HepG2 (cell line): ENCODE measurements around the gene TADA2B. TPM values are rescaled to one million over a fixed set of nuclear protein-coding genes. Genes with fewer than 3 reads are reported as not detected.

Experiments used
- DR1 ChIP-seq: sonication (generic); formaldehyde crosslinking; IDR thresholded peaks from 2 replicates; pipeline ENCODE4 v1.8.0; 2021; ENCODE audit warnings: mild to moderate bottlenecking, missing genetic modification reagents, inconsistent platforms
- FOXC1 ChIP-seq: sonication (generic); formaldehyde crosslinking; IDR thresholded peaks from 2 replicates; pipeline ENCODE4 v1.8.0; 2022; ENCODE audit warnings: mild to moderate bottlenecking, missing genetic modification reagents, borderline replicate concordance
- FOXK1 ChIP-seq: sonication (generic); formaldehyde crosslinking; IDR thresholded peaks from 2 replicates; pipeline ENCODE4 v1.4.0; 2020; ENCODE audit warnings: low read depth, missing genetic modification reagents, borderline replicate concordance
- HNRNPL ChIP-seq: fragments of 200-400 bp; formaldehyde crosslinking; IDR thresholded peaks from 2 replicates; pipeline ENCODE4 v1.6.1; 2017; ENCODE audit warnings: mild to moderate bottlenecking, low read depth, low read length
- NCOR1 ChIP-seq: fragments of 200-600 bp; sonication (generic); IDR thresholded peaks from 2 replicates; pipeline ENCODE4 v1.7.0; 2017; ENCODE audit warnings: antibody characterized with exemption, low read length, borderline replicate concordance
- NR2F6 ChIP-seq, 2 experiments: IDR thresholded peaks; 2 replicates each; pipeline ENCODE4 v1.6.1; 2016; ENCODE audit warnings: antibody characterized with exemption in 1 of 2, mild to moderate bottlenecking in 1 of 2
- SRSF1 ChIP-seq: fragments of 200-400 bp; formaldehyde crosslinking; optimal IDR thresholded peaks from 2 replicates; pipeline ENCODE3; 2017; ENCODE audit warnings: mild to moderate bottlenecking, low read depth, low read length, moderate library complexity
- STAG1 ChIP-seq: sonication (generic); formaldehyde crosslinking; IDR thresholded peaks from 2 replicates; pipeline ENCODE4 v1.4.0; 2020; ENCODE audit warnings: missing genetic modification reagents
- ZNF101 ChIP-seq: sonication (generic); formaldehyde crosslinking; IDR thresholded peaks from 2 replicates; pipeline ENCODE4 v1.4.0; 2020; ENCODE audit warnings: mild to moderate bottlenecking, low read depth, missing genetic modification reagents, borderline replicate concordance
- ZNF20 ChIP-seq: sonication (generic); formaldehyde crosslinking; IDR thresholded peaks from 2 replicates; pipeline ENCODE4 v1.4.0; 2020; ENCODE audit warnings: mild to moderate bottlenecking, moderate library complexity, missing genetic modification reagents
- ZNF292 ChIP-seq: sonication (generic); formaldehyde crosslinking; IDR thresholded peaks from 2 replicates; pipeline ENCODE4 v1.8.1; 2022; ENCODE audit warnings: mild to moderate bottlenecking, low read depth, missing genetic modification reagents, borderline replicate concordance
- ZNF891 ChIP-seq: sonication (generic); formaldehyde crosslinking; IDR thresholded peaks from 2 replicates; pipeline ENCODE4 v1.5.0; 2020; ENCODE audit warnings: mild to moderate bottlenecking, missing genetic modification reagents
- polyA plus RNA-seq, 8 experiments: library from polyadenylated mRNA; depleted of rRNA in 3 of 8; stranded (reverse) in 7 of 8; unstranded in 1 of 8; fragments of >200 nt; fragmentation: Illumina TruSeq in 4 of 8; extraction: Trizol in 4 of 8; gene quantifications; 2 replicates each; pipeline versions ENCODE4 v1.2.1 to v1.2.3, GENCODE V29; 2011 to 2016; ENCODE audit warnings: low read depth in 4 of 8, missing spikeins in 1 of 8, mixed read lengths in 1 of 8; ENCODE audit not compliant: insufficient read depth in 1 of 8
- total RNA-seq, 5 experiments: library from RNA; depleted of rRNA; stranded (reverse); fragments of >200 nt; fragmentation: Illumina TruSeq; extraction: Trizol; gene quantifications; 2 replicates each; pipeline ENCODE4 v1.2.3, GENCODE V29; 2016; ENCODE audit warnings: low read depth in 1 of 5
- TF ChIP-seq, protein P1 (sequence below): sonication (generic); formaldehyde crosslinking; conservative IDR thresholded peaks from 2 replicates; pipeline ENCODE4 v1.8.0; 2022; ENCODE audit warnings: low read depth, missing genetic modification reagents
- TF ChIP-seq, protein P2 (sequence below): sonication (generic); formaldehyde crosslinking; IDR thresholded peaks from 2 replicates; pipeline ENCODE4 v1.4.0; 2020; ENCODE audit warnings: mild to moderate bottlenecking, missing genetic modification reagents, borderline replicate concordance
- TF ChIP-seq, protein P3 (sequence below), 2 experiments: sonication (generic) in 1 of 2; formaldehyde crosslinking in 1 of 2; IDR thresholded peaks; 2 replicates each; pipeline versions ENCODE4 v1.6.1 to v1.9.0; 2014 to 2022; ENCODE audit warnings: antibody characterized with exemption in 1 of 2, borderline replicate concordance in 1 of 2, inconsistent platforms in 1 of 2, low read depth in 1 of 2, missing genetic modification reagents in 1 of 2
- TF ChIP-seq, protein P4 (sequence below): sonication (generic); formaldehyde crosslinking; IDR thresholded peaks from 2 replicates; pipeline ENCODE4 v1.4.0; 2020; ENCODE audit warnings: missing genetic modification reagents

The TADA2B gene
- total and polyA plus RNA-seq, 2 of the 13 experiments (the other 11 are each of a cell fraction or from before 2014, with no cell fraction given): 4.6 to 8.9 TPM

DNA sequence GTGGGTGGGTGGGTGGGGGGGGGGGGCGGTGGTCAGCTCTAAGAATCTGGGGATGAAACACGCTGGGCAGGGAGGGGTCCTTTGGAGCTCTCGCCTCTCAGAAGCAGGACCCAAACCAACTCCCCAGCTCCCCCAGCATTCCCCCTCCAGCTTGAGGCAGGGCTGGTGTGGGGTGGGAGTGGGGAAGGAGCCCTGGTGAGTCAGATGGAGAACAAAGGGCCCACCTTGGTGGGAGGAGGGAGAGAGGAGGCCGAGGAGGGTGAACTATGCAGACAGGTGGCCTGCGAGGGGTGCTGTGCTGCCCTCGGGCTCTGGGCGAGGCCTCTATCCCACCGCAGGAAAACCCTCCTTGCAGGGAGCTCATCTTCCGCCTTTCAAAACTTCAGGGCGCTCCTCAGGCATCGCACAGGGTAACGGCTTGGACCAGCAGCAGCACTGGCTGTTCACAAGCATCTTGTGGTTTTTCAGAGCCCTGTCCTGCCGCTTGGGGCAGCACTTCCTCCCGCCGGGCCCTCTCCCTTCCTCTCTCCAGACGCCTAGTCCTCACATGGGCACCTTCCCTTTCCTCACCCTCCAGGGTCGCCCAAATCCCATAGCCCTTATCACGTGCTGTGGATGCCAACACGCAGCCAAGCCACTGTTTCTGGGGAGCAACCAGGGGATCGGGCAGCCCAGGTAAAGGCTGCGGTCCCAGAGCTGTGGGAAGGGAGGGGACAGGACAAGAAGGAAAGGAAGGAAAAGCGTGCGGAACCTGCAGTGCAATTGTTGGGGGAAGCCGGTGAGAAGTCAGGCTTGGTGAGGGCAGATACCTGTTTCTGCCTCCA lies 58.7 kb downstream of the TADA2B start (continued):
- TF ChIP-seq NR2F6 (IDR thresholded peaks at IDR 0.05): no peak
- TF ChIP-seq NR2F6 (CRISPR knock-in tag; IDR thresholded peaks at IDR 0.05): no peak
- TF ChIP-seq, protein P1, sequence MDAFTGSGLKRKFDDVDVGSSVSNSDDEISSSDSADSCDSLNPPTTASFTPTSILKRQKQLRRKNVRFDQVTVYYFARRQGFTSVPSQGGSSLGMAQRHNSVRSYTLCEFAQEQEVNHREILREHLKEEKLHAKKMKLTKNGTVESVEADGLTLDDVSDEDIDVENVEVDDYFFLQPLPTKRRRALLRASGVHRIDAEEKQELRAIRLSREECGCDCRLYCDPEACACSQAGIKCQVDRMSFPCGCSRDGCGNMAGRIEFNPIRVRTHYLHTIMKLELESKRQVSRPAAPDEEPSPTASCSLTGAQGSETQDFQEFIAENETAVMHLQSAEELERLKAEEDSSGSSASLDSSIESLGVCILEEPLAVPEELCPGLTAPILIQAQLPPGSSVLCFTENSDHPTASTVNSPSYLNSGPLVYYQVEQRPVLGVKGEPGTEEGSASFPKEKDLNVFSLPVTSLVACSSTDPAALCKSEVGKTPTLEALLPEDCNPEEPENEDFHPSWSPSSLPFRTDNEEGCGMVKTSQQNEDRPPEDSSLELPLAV: no peak
- TF ChIP-seq FOXC1 (CRISPR knock-in tag): no peak
- TF ChIP-seq, protein P2, sequence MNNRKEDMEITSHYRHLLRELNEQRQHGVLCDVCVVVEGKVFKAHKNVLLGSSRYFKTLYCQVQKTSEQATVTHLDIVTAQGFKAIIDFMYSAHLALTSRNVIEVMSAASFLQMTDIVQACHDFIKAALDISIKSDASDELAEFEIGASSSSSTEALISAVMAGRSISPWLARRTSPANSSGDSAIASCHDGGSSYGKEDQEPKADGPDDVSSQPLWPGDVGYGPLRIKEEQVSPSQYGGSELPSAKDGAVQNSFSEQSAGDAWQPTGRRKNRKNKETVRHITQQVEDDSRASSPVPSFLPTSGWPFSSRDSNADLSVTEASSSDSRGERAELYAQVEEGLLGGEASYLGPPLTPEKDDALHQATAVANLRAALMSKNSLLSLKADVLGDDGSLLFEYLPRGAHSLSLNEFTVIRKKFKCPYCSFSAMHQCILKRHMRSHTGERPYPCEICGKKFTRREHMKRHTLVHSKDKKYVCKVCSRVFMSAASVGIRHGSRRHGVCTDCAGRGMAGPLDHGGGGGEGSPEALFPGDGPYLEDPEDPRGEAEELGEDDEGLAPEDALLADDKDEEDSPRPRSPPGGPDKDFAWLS (CRISPR knock-in tag): no peak
- TF ChIP-seq ZNF292 (CRISPR knock-in tag): peak; percentile 68; the same call in 1 of the 2 replicates
- TF ChIP-seq ZNF20: no peak
- no peak for TF ChIP-seq FOXK1
- TF ChIP-seq DR1 (CRISPR knock-in tag): no peak
- TF ChIP-seq ZNF891 (CRISPR knock-in tag): peak; percentile 82; the same call in 1 of the 2 replicates
- TF ChIP-seq HNRNPL: peak; percentile 67; the same call in 1 of the 2 replicates
- TF ChIP-seq ZNF101 (CRISPR knock-in tag): no peak
- TF ChIP-seq SRSF1: no peak
- TF ChIP-seq STAG1: peak; percentile 60
- no peak for TF ChIP-seq NCOR1
- TF ChIP-seq, protein P3, sequence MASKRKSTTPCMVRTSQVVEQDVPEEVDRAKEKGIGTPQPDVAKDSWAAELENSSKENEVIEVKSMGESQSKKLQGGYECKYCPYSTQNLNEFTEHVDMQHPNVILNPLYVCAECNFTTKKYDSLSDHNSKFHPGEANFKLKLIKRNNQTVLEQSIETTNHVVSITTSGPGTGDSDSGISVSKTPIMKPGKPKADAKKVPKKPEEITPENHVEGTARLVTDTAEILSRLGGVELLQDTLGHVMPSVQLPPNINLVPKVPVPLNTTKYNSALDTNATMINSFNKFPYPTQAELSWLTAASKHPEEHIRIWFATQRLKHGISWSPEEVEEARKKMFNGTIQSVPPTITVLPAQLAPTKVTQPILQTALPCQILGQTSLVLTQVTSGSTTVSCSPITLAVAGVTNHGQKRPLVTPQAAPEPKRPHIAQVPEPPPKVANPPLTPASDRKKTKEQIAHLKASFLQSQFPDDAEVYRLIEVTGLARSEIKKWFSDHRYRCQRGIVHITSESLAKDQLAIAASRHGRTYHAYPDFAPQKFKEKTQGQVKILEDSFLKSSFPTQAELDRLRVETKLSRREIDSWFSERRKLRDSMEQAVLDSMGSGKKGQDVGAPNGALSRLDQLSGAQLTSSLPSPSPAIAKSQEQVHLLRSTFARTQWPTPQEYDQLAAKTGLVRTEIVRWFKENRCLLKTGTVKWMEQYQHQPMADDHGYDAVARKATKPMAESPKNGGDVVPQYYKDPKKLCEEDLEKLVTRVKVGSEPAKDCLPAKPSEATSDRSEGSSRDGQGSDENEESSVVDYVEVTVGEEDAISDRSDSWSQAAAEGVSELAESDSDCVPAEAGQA (IDR thresholded peaks at IDR 0.05; ENCODE audit: low read depth): no peak
- TF ChIP-seq, protein P3 (CRISPR knock-in tag; IDR thresholded peaks at IDR 0.05; ENCODE audit: borderline replicate concordance): no peak
- TF ChIP-seq, protein P4, sequence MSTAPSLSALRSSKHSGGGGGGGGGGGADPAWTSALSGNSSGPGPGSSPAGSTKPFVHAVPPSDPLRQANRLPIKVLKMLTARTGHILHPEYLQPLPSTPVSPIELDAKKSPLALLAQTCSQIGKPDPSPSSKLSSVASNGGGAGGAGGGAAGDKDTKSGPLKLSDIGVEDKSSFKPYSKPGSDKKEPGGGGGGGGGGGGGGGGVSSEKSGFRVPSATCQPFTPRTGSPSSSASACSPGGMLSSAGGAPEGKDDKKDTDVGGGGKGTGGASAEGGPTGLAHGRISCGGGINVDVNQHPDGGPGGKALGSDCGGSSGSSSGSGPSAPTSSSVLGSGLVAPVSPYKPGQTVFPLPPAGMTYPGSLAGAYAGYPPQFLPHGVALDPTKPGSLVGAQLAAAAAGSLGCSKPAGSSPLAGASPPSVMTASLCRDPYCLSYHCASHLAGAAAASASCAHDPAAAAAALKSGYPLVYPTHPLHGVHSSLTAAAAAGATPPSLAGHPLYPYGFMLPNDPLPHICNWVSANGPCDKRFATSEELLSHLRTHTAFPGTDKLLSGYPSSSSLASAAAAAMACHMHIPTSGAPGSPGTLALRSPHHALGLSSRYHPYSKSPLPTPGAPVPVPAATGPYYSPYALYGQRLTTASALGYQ (CRISPR knock-in tag): peak; percentile 47; the same call in 1 of the 2 replicates
